ENCODE data around the gene GRID1.

Gene GRID1

DNA sequence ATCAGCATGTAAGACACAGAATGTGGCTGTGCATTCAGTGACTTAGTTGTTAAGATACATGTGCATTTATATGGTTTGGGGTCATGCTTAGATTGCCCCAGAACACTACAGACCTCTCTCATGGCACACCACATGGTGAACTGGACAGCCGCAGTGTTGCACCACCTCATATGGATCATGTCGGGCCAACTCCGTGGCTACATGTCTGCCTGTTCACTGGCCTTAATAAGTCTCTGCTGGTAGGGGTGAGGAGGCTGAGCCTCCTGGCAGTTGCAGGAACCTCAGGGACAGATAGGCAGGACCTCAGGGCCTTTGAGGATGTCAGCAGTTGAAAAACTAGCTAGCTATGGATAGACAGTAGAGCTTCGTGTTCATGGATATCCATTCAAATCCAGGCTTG is 751.0 kb downstream of the GRID1 start:
- TF ChIP-seq, protein P1, sequence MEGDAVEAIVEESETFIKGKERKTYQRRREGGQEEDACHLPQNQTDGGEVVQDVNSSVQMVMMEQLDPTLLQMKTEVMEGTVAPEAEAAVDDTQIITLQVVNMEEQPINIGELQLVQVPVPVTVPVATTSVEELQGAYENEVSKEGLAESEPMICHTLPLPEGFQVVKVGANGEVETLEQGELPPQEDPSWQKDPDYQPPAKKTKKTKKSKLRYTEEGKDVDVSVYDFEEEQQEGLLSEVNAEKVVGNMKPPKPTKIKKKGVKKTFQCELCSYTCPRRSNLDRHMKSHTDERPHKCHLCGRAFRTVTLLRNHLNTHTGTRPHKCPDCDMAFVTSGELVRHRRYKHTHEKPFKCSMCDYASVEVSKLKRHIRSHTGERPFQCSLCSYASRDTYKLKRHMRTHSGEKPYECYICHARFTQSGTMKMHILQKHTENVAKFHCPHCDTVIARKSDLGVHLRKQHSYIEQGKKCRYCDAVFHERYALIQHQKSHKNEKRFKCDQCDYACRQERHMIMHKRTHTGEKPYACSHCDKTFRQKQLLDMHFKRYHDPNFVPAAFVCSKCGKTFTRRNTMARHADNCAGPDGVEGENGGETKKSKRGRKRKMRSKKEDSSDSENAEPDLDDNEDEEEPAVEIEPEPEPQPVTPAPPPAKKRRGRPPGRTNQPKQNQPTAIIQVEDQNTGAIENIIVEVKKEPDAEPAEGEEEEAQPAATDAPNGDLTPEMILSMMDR (IDR thresholded peaks at IDR 0.05; ENCODE audit: low read length, missing control alignments) = no peak
- no peak overlapping the region for H3K4me3 ChIP-seq (replicated peaks; ENCODE audit: low read depth, low read length)
- no peak for DNase-seq (ENCODE audit: low read depth)

DNA sequence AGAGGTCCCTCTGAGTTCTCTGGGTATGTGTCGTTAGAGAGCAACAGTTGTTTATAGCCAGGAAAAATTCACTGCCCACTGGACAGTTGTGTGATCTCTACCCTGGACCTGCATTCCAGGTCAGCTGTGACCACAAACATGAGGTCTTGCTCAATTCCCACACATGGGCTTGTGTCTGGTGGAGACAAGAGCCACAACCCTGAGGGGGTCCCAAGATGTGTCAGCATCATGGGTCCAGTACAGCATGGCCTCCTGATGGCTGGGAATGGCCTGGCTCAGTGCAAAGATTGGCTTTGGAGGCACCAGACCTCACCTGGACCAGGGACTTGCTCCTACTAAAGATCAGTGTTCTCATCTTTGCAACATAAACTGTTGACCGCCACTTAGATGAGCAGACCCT is 751.6 kb downstream of the GRID1 start:
- DNase-seq (ENCODE audit: low read depth) = no peak
- no peak overlapping the region for H3K4me3 ChIP-seq (replicated peaks; ENCODE audit: low read depth, low read length)
- TF ChIP-seq, protein P1 (IDR thresholded peaks at IDR 0.05; ENCODE audit: low read length, missing control alignments) = no peak

DNA sequence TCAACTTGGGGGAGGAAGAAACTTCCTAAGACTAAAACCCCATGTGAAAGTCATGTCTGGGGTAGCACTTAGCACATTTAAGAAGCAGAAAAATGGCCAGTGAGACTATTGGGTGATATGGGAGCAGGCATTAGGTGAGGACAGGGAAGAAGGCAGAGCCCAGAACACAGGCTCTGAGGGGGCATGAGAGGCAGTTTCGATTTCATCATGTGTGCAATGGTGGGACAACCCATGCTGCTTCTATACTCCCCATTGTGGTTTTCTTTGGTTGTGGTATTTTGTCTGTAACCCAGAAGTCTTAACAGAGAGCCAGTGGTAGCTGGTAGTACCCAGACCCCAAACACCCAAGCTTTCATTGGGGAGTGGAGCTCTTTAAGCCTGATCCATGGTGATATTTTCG is 752.0 kb downstream of the GRID1 start:
- TF ChIP-seq, protein P1 (IDR thresholded peaks at IDR 0.05; ENCODE audit: low read length, missing control alignments) = no peak
- no peak for DNase-seq (ENCODE audit: low read depth)
- H3K4me3 ChIP-seq (replicated peaks; ENCODE audit: low read depth, low read length) = no peak overlapping the region

DNA sequence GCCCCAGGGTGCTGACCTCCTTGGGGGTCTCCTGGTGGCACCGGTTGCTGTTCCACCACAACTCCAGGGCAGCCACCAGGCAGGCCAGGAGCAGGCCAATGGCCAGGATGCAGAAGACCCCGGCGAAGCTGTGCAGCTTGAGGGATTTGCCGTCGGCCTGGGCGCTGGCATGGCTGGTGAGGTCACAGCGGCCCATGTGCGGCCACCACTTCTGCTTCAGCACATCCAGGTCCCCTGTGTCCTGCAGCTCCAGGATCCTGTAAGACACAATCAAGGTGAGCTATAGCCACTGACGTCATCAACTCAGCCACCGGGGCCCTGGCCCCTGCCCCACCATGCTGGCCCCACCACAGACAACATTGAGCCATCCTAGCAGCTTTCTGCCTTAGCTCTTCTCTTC is 753.2 kb downstream of the GRID1 start:
- TF ChIP-seq, protein P1 (IDR thresholded peaks at IDR 0.05; ENCODE audit: low read length, missing control alignments) = no peak
- DNase-seq (ENCODE audit: low read depth) = no peak
- H3K4me3 ChIP-seq (replicated peaks; ENCODE audit: low read depth, low read length) = no peak overlapping the region

DNA sequence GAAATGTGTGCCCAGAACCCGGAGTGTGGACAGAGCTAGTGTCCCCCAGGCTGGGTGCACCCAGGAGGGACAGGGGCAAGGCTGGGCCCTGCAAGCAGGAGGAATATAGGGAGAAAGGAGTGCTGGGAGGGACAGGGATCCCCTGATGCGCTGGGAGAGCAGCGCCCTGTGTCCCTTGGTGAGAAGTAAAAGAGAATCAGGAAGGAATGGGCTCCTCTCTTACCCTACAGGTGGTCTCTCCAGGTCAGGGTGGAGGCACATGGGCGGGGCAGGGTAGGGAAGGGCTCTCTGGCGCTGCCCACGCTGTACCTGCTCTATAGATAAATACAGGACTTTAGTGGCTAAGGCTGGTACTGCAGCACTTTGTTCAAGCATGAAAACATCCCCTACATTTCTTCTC is 753.8 kb downstream of the GRID1 start:
- TF ChIP-seq, protein P1 (IDR thresholded peaks at IDR 0.05; ENCODE audit: low read length, missing control alignments) = no peak
- DNase-seq (ENCODE audit: low read depth) = no peak
- no peak overlapping the region for H3K4me3 ChIP-seq (replicated peaks; ENCODE audit: low read depth, low read length)

DNA sequence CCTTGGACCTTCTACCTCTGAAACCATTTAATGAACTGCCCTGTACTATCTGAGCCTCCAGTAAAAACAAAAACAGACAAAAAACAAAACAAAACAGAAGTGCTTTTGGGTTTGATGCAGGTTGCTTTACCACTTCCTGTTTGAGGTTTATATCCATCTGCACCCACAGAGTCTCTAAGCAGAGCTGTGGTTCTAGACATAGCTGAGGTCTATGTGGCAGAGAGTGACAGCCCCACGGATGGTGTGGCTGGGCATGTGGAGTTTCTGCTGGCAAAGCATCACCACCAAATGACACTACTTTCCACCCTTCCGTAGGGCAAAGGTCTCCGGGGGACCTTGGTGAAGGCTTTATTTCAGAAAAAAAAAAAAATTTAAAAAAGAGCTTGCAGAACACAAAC is 754.2 kb downstream of the GRID1 start:
- TF ChIP-seq, protein P1 (IDR thresholded peaks at IDR 0.05; ENCODE audit: low read length, missing control alignments) = no peak
- H3K4me3 ChIP-seq (replicated peaks; ENCODE audit: low read depth, low read length) = no peak overlapping the region
- no peak for DNase-seq (ENCODE audit: low read depth)

DNA sequence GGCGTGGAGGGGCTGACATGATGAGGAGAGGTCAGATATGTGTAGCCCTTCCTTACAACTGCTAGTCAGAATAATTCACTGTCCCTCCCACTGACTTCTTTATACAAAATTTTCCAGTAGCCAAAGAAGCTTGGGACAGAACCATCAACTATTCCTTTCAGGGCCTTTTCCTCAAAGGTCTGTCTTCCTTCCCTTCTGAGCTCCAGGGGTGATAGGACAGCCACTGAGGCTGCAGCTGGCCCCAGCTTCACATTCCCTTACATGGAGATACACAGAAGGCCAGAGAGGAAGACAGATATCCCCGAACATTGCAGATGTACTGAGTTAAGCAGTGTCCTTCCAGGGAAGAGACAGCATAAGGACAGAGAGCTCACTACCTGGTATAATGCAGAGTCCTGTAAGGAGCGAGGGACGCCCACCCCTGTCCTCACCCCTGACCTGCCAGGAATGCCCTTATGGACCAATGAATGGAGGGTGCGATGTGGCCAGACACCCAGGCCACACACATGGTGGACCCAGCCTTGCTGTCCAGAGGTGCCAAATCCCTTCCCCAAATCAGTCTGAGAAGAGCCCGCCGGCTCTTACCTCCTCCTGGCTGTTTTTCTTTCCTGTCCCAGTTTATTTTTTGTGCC is 754.7 kb downstream of the GRID1 start:
- no peak overlapping the region for H3K4me3 ChIP-seq (replicated peaks; ENCODE audit: low read depth, low read length)
- no peak for DNase-seq (ENCODE audit: low read depth)
- TF ChIP-seq, protein P1 (IDR thresholded peaks at IDR 0.05; ENCODE audit: low read length, missing control alignments) = no peak

Data from fibroblast of pulmonary artery (primary cell).